Rectal smooth muscle tissue (tissue), 1 donor: ENCODE results near the gene KCNC1.

Experiments used
- H3K27ac ChIP-seq: one replicate; pipeline ENCODE4 v1.7.0; 2013; ENCODE audit warnings: low read depth, low read length, inconsistent platforms
- H3K27me3 ChIP-seq: one replicate; pipeline ENCODE4 v1.7.0; 2013; ENCODE audit warnings: low read length; ENCODE audit not compliant: control insufficient read depth, insufficient read depth
- H3K36me3 ChIP-seq: one replicate; pipeline ENCODE4 v1.7.0; 2013; ENCODE audit warnings: low read length; ENCODE audit not compliant: control insufficient read depth, insufficient read depth
- H3K4me1 ChIP-seq: one replicate; pipeline ENCODE4 v1.7.0; 2013; ENCODE audit warnings: low read length; ENCODE audit not compliant: control insufficient read depth, insufficient read depth
- H3K4me3 ChIP-seq: one replicate; pipeline ENCODE4 v1.7.0; 2013; ENCODE audit warnings: low read length
- H3K9ac ChIP-seq: one replicate; pipeline ENCODE4 v1.7.0; 2013; ENCODE audit warnings: low read length

Gene KCNC1

GRCh38 chr11:17699147-17700114 is 35.1 kb upstream of the KCNC1 start:
- no peak overlapping the region for H3K9ac ChIP-seq
- no peaks in the 10 kb centered on the region for H3K4me1 ChIP-seq
- H3K36me3 ChIP-seq, result no peaks in the 10 kb centered on the region
- H3K27ac ChIP-seq, result no peak overlapping the region
- no peak overlapping the region for H3K4me3 ChIP-seq
- peaks cover 5% of the 10 kb centered on the region for H3K27me3 ChIP-seq

GRCh38 chr11:17700991-17701390 is 33.6 kb upstream of the KCNC1 start:
- Histone ChIP-seq H3K36me3 (no peaks in the 10 kb centered on the region), H3K27ac (no peak overlapping the region), H3K4me1 (no peaks in the 10 kb centered on the region), H3K9ac (no peak overlapping the region), H3K4me3 (no peak overlapping the region), H3K27me3 (peaks cover 4% of the 10 kb centered on the region)

GRCh38 chr11:17702876-17703275 is 31.7 kb upstream of the KCNC1 start:
- no peak overlapping the region for H3K9ac ChIP-seq
- no peaks in the 10 kb centered on the region for H3K4me1 ChIP-seq
- no peak overlapping the region for H3K4me3 ChIP-seq
- H3K27ac ChIP-seq, result no peak overlapping the region
- H3K27me3 ChIP-seq, result no peaks in the 10 kb centered on the region
- no peaks in the 10 kb centered on the region for H3K36me3 ChIP-seq

GRCh38 chr11:17703951-17704350 is 30.6 kb upstream of the KCNC1 start:
- H3K36me3 ChIP-seq, result no peaks in the 10 kb centered on the region
- H3K4me1 ChIP-seq, result no peaks in the 10 kb centered on the region
- H3K4me3 ChIP-seq, result no peak overlapping the region
- H3K27ac ChIP-seq, result no peak overlapping the region
- H3K27me3 ChIP-seq, result no peaks in the 10 kb centered on the region
- no peak overlapping the region for H3K9ac ChIP-seq

GRCh38 chr11:17707830-17708229 is 26.8 kb upstream of the KCNC1 start:
- Histone ChIP-seq H3K27ac (no peak overlapping the region), H3K36me3 (no peaks in the 10 kb centered on the region), H3K4me3 (no peak overlapping the region), H3K9ac (no peak overlapping the region), H3K4me1 (no peaks in the 10 kb centered on the region), H3K27me3 (peaks cover 10% of the 10 kb centered on the region)

GRCh38 chr11:17711836-17712235 is 22.7 kb upstream of the KCNC1 start:
- Histone ChIP-seq H3K4me1 (no peaks in the 10 kb centered on the region), H3K27me3 (peaks cover 10% of the 10 kb centered on the region), H3K27ac (no peak overlapping the region), H3K36me3 (no peaks in the 10 kb centered on the region), H3K4me3 (no peak overlapping the region), H3K9ac (no peak overlapping the region)

GRCh38 chr11:17713851-17714250 is 20.7 kb upstream of the KCNC1 start:
- no peak overlapping the region for H3K4me3 ChIP-seq
- no peaks in the 10 kb centered on the region for H3K4me1 ChIP-seq
- H3K9ac ChIP-seq, result no peak overlapping the region
- no peaks in the 10 kb centered on the region for H3K36me3 ChIP-seq
- H3K27ac ChIP-seq, result no peak overlapping the region
- peaks cover 10% of the 10 kb centered on the region for H3K27me3 ChIP-seq

GRCh38 chr11:17714356-17714854 is 20.2 kb upstream of the KCNC1 start:
- Histone ChIP-seq H3K4me1 (no peaks in the 10 kb centered on the region), H3K4me3 (no peak overlapping the region), H3K27ac (no peak overlapping the region), H3K27me3 (peaks cover 10% of the 10 kb centered on the region), H3K9ac (no peak overlapping the region), H3K36me3 (no peaks in the 10 kb centered on the region)

- Histone ChIP-seq H3K4me1 (peaks cover 3% of the 10 kb centered on the region), H3K27me3 (peaks cover 8% of the 10 kb centered on the region), H3K4me3 (no peak overlapping the region), H3K36me3 (no peaks in the 10 kb centered on the region), H3K9ac (no peak overlapping the region), H3K27ac (no peak overlapping the region)
These were observed 19.7 kb upstream of the KCNC1 start for GRCh38 chr11:17714870-17715269.

- no peak overlapping the region for H3K9ac ChIP-seq
- H3K36me3 ChIP-seq, result no peaks in the 10 kb centered on the region
- no peak overlapping the region for H3K4me3 ChIP-seq
- H3K4me1 ChIP-seq, result peaks cover 10% of the 10 kb centered on the region
- no peak overlapping the region for H3K27ac ChIP-seq
- peaks cover 17% of the 10 kb centered on the region for H3K27me3 ChIP-seq
These were observed 17.8 kb upstream of the KCNC1 start for GRCh38 chr11:17716807-17717206.

GRCh38 chr11:17718015-17718414 is 16.6 kb upstream of the KCNC1 start:
- peaks cover 25% of the 10 kb centered on the region for H3K27me3 ChIP-seq
- no peak overlapping the region for H3K9ac ChIP-seq
- H3K36me3 ChIP-seq, result no peaks in the 10 kb centered on the region
- no peak overlapping the region for H3K4me3 ChIP-seq
- no peak overlapping the region for H3K27ac ChIP-seq
- H3K4me1 ChIP-seq, result peaks cover 10% of the 10 kb centered on the region

- H3K36me3 ChIP-seq, result no peaks in the 10 kb centered on the region
- H3K27ac ChIP-seq, result no peak overlapping the region
- peaks cover 27% of the 10 kb centered on the region for H3K27me3 ChIP-seq
- no peak overlapping the region for H3K4me3 ChIP-seq
- H3K9ac ChIP-seq, result no peak overlapping the region
- H3K4me1 ChIP-seq, result peaks cover 10% of the 10 kb centered on the region
These were observed 16.0 kb upstream of the KCNC1 start for GRCh38 chr11:17718510-17718962.
